Heart left ventricle (tissue), 13 donors: ENCODE data around the gene CHRNA7.

Experiments
- CTCF ChIP-seq, 12 donors: fragments of 200-600 bp; sonication (generic) in 4 of 12; IDR thresholded peaks; one replicate each; pipeline versions ENCODE4 v1.5.0 to v1.8.0; 2018 to 2022; ENCODE audit warnings: antibody characterized with exemption in 12 of 12, mild to moderate bottlenecking in 5 of 12
- POLR2A ChIP-seq, 2 donors: fragments of 450-650 bp; IDR thresholded peaks; one replicate each; pipeline ENCODE4 v1.6.1; 2017; ENCODE audit warnings: antibody characterized with exemption in 2 of 2, mild to moderate bottlenecking in 2 of 2, moderate library complexity in 2 of 2
- donor health status: ischemic (EF 13 %, LVEDD 7.1; RV severe dilation, severe dysfunction).
- donor health status: DM: no; HTN: yes; CAD: no.
- donor health status: DM: no; HTN: no; CAD: no.
- donor health status: ischemic (EF 25% LVEDD 6.9; RV normal size, moderate dysfunction).
- donor health status: ischemic (EF 25% LVEDD 5.7; RV mildly dilated, moderate dysfunction).
- donor health status: ischemic (EF 35%, LVEDD 5.7; RV mildly dilated, moderate dysfunction).
- donor health status: nonischemic (EF 11% LVEDD 7.7; RV severe dilation, severe dysfunction).
- donor health status: DM: yes; HTN: yes; CAD: no.
- donor health status: PGD.
- donor health status: ischemic (EF 29% LVEDD 5.4; RV normal size, mild dysfunction).
- donor health status: nonischemic (EF 23%, LVEDD 6.1; RV moderate dilation, normal function).

GRCh38 chr15:32117122-32117521 lies 86.8 kb downstream of the CHRNA7 start:
- TF ChIP-seq CTCF (IDR thresholded peaks at IDR 0.05) (no peak), POLR2A (IDR thresholded peaks at IDR 0.05) (no peak)
